ENCODE results near the gene RPL7L1.

- TF ChIP-seq EZH2phosphoT487 (IDR thresholded peaks at IDR 0.05; ENCODE audit: low read depth): no peak
- no peak for TF ChIP-seq CTCF (IDR thresholded peaks at IDR 0.05; ENCODE audit: low read depth, low read length)
Measured at GRCh38 chr6:42938987-42939809, 59.8 kb downstream of the RPL7L1 start.

Measured in OCI-LY3 (cell line).